HepG2 (cell line): ENCODE results near the gene MAPK11. TPM values are rescaled to one million over a fixed set of nuclear protein-coding genes. Genes with fewer than 3 reads are reported as not detected.

Experiments
- ATAD3A ChIP-seq: sonication (generic); formaldehyde crosslinking; IDR thresholded peaks from 2 replicates; pipeline ENCODE4 v1.4.0; 2020; ENCODE audit warnings: missing genetic modification reagents
- MAFF ChIP-seq: IDR thresholded peaks from 2 replicates; pipeline ENCODE4 v1.6.1; 2011; ENCODE audit warnings: low read depth, low read length, improper control_type of control experiment
- MAX ChIP-seq: IDR thresholded peaks from 2 replicates; pipeline ENCODE4 v1.6.1; 2012; ENCODE audit warnings: inconsistent platforms
- RNF219 ChIP-seq: sonication (generic); formaldehyde crosslinking; IDR thresholded peaks from 2 replicates; pipeline ENCODE4 v1.5.0; 2020; ENCODE audit warnings: mild to moderate bottlenecking, missing genetic modification reagents
- SKIL ChIP-seq: sonication (generic); formaldehyde crosslinking; IDR thresholded peaks from 2 replicates; pipeline ENCODE4 v1.8.0; 2022; ENCODE audit warnings: missing genetic modification reagents, mild to moderate bottlenecking, moderate library complexity, borderline replicate concordance
- ZNF230 ChIP-seq: sonication (generic); formaldehyde crosslinking; IDR thresholded peaks from 2 replicates; pipeline ENCODE4 v1.4.0; 2020; ENCODE audit warnings: mild to moderate bottlenecking, missing genetic modification reagents
- ZNF546 ChIP-seq: sonication (generic); formaldehyde crosslinking; conservative IDR thresholded peaks from 2 replicates; pipeline ENCODE4 v1.8.1; 2023; ENCODE audit warnings: mild to moderate bottlenecking, missing genetic modification reagents
- ZNF580 ChIP-seq: IDR thresholded peaks from 2 replicates; pipeline ENCODE4 v1.6.1; 2016; ENCODE audit warnings: low read depth, borderline replicate concordance
- ZNF597 ChIP-seq: sonication (generic); formaldehyde crosslinking; IDR thresholded peaks from 2 replicates; pipeline ENCODE4 v1.5.0; 2020; ENCODE audit warnings: missing genetic modification reagents
- ZNF746 ChIP-seq: sonication (generic); formaldehyde crosslinking; IDR thresholded peaks from 2 replicates; pipeline ENCODE4 v1.8.0; 2022; ENCODE audit warnings: mild to moderate bottlenecking, missing genetic modification reagents
- polyA plus RNA-seq, 8 experiments: library from polyadenylated mRNA; depleted of rRNA in 3 of 8; stranded (reverse) in 7 of 8; unstranded in 1 of 8; fragments of >200 nt; fragmentation: Illumina TruSeq in 4 of 8; extraction: Trizol in 4 of 8; gene quantifications; 2 replicates each; pipeline versions ENCODE4 v1.2.1 to v1.2.3, GENCODE V29; 2011 to 2016; ENCODE audit warnings: low read depth in 4 of 8, missing spikeins in 1 of 8, mixed read lengths in 1 of 8; ENCODE audit not compliant: insufficient read depth in 1 of 8
- total RNA-seq, 5 experiments: library from RNA; depleted of rRNA; stranded (reverse); fragments of >200 nt; fragmentation: Illumina TruSeq; extraction: Trizol; gene quantifications; 2 replicates each; pipeline ENCODE4 v1.2.3, GENCODE V29; 2016; ENCODE audit warnings: low read depth in 1 of 5

The MAPK11 gene
- total and polyA plus RNA-seq, 2 of the 13 experiments (the other 11 are each of a cell fraction or from before 2014, with no cell fraction given), result 0.15 to 0.17 TPM

- TF ChIP-seq SKIL (CRISPR knock-in tag) (peak; percentile 71; the same call in 1 of the 2 replicates), MAX (no peak), RNF219 (CRISPR knock-in tag) (no peak), ZNF580 (CRISPR knock-in tag) (0 out of 2 replicates have a peak, but pooled peaks have one; percentile 28), ZNF597 (no peak), ZNF546 (no peak), ZNF746 (0 out of 2 replicates have a peak, but pooled peaks have one; percentile 39), ATAD3A (CRISPR knock-in tag) (no peak), ZNF230 (CRISPR knock-in tag) (no peak), MAFF (no peak)
- TF ChIP-seq, all 625 proteins: peak for 26
These were observed 38.4 kb upstream of the MAPK11 start (continued) for GRCh38 chr22:50308597-50308935.
